Measurements from ENCODE around the gene BRD4. TPM values are rescaled to one million over a fixed set of nuclear protein-coding genes. Genes with fewer than 3 reads are reported as not detected.
A peak's percentile ranks its signal among the peaks of the same experiment; 100 is the strongest.

BRD4 gene
- total RNA-seq, 2 experiments from 2014 or later: 103 to 110 TPM

- CTCF ChIA-PET: no interaction called here
- no peaks in the 10 kb centered on the region for H3K9me3 Mint-ChIP-seq
- peaks cover 65% of the 10 kb centered on the region for H3K4me1 Mint-ChIP-seq
- no peaks in the 10 kb centered on the region for H3K27me3 Mint-ChIP-seq
- H3K36me3 Mint-ChIP-seq (ENCODE audit: low read depth): no peaks in the 10 kb centered on the region
- POLR2A ChIA-PET: no interaction called here
- no peak overlapping the region for H3K27ac Mint-ChIP-seq
- H3K4me3 Mint-ChIP-seq: no peak overlapping the region
- DNase-seq: no peak
Measured at GRCh38 chr19:15280915-15281683, 51.2 kb downstream of the BRD4 start.

GRCh38 chr19:15280048-15280725 lies 52.2 kb downstream of the BRD4 start:
- Mint-ChIP-seq H3K27me3 (no peaks in the 10 kb centered on the region), H3K36me3 (ENCODE audit: low read depth) (no peaks in the 10 kb centered on the region), H3K27ac (peak overlapping the region; percentile 6), H3K4me3 (no peak overlapping the region), H3K9me3 (no peaks in the 10 kb centered on the region), H3K4me1 (peaks cover 57% of the 10 kb centered on the region)
- DNase-seq: no peak
- CTCF ChIA-PET: no interaction called here
- POLR2A ChIA-PET: no interaction called here

DNA sequence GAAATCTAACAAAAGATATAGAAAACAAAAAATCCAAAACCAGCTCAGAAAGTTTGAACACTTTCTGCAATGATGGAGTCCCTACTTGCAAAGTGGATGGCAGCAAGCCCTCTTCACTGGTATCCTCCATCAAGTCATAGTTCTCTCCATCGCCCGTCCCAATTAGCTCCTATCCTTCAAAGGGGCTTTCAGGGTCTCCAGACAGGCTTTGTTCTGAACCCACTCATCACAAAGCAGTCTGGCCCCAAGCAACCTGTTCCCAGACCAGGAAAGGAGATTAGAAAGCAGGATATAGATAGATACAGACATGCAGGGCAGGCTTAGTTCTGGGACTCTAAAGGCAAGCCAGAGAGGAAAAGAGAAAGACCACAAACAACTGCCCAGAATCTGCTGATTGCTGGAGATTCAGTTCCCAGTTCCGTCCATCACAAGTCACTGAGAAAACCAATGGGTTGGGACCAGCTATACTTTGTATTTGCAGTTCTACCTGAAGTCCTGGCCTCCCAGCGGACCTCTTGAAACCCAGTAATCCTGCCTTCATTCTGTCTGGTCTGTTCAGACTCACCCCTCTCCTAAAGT lies 52.9 kb downstream of the BRD4 start:
- POLR2A ChIA-PET: interaction anchor here (1.0 kb wide), 1 partner anchor 26 kb away, joined by 4 read pairs; no protein-coding TSS in a partner anchor
- no peak for DNase-seq
- Mint-ChIP-seq H3K4me3 (no peak overlapping the region), H3K27me3 (no peaks in the 10 kb centered on the region), H3K27ac (peak overlapping the region; percentile 61), H3K9me3 (no peaks in the 10 kb centered on the region), H3K36me3 (ENCODE audit: low read depth) (no peaks in the 10 kb centered on the region), H3K4me1 (peaks cover 49% of the 10 kb centered on the region)
- CTCF ChIA-PET: no interaction called here

- ChIA-PET CTCF (interaction anchor here (0.6 kb wide), 1 partner anchor 278 kb away, joined by 3 read pairs; no protein-coding TSS in a partner anchor), POLR2A (no interaction called here)
- Mint-ChIP-seq H3K4me3 (no peak overlapping the region), H3K9me3 (no peaks in the 10 kb centered on the region), H3K36me3 (ENCODE audit: low read depth) (peaks cover 9% of the 10 kb centered on the region), H3K27ac (no peak overlapping the region), H3K27me3 (no peaks in the 10 kb centered on the region), H3K4me1 (peaks cover 26% of the 10 kb centered on the region)
- DNase-seq: no peak
Measured at GRCh38 chr19:15276620-15277215, 55.6 kb downstream of the BRD4 start.

- ChIA-PET CTCF (no interaction called here), POLR2A (interaction anchor here (1.1 kb wide), 1 partner anchor 9 kb away, joined by 3 read pairs; no protein-coding TSS in a partner anchor)
- peaks cover 6% of the 10 kb centered on the region for H3K4me1 Mint-ChIP-seq
- no peak overlapping the region for H3K4me3 Mint-ChIP-seq
- H3K36me3 Mint-ChIP-seq (ENCODE audit: low read depth): peaks cover 28% of the 10 kb centered on the region
- H3K9me3 Mint-ChIP-seq: no peaks in the 10 kb centered on the region
- no peak overlapping the region for H3K27ac Mint-ChIP-seq
- no peaks in the 10 kb centered on the region for H3K27me3 Mint-ChIP-seq
- DNase-seq: no peak
Measured at GRCh38 chr19:15274477-15274876, 57.9 kb downstream of the BRD4 start.

DNA sequence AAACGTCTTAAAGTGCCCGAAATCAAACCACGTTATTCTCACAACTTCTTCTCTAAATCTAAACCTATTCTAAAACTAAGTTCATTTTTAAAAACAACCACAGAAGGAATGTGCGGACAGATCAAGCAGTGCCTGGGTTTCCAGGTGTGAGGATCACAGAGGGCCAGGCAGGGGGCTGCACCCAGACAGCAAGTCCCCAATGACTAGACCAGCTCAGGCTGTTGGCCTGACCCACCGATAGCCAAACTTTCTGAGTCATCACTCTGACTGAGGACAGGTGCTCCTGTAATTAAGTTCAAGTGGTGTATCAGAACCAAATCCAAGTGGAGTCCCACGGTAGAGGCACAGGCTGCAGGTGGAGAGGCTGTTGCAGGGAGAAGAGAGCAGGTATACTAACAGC lies 62.5 kb downstream of the BRD4 start:
- Mint-ChIP-seq H3K27ac (no peak overlapping the region), H3K27me3 (no peaks in the 10 kb centered on the region), H3K36me3 (ENCODE audit: low read depth) (peaks cover 62% of the 10 kb centered on the region), H3K9me3 (no peaks in the 10 kb centered on the region), H3K4me3 (no peak overlapping the region), H3K4me1 (peaks cover 1% of the 10 kb centered on the region)
- no peak for DNase-seq
- ChIA-PET POLR2A (interaction anchor here (1.2 kb wide), 1 partner anchor 150 kb away, joined by 3 read pairs; no protein-coding TSS in a partner anchor), CTCF (no interaction called here)

GRCh38 chr19:15268928-15269253 lies 63.4 kb downstream of the BRD4 start:
- peaks cover 71% of the 10 kb centered on the region for H3K36me3 Mint-ChIP-seq (ENCODE audit: low read depth)
- ChIA-PET POLR2A (no interaction called here), CTCF (no interaction called here)
- no peak overlapping the region for H3K27ac Mint-ChIP-seq
- DNase-seq: no peak
- H3K9me3 Mint-ChIP-seq: no peaks in the 10 kb centered on the region
- no peak overlapping the region for H3K4me3 Mint-ChIP-seq
- H3K4me1 Mint-ChIP-seq: peaks cover 1% of the 10 kb centered on the region
- no peaks in the 10 kb centered on the region for H3K27me3 Mint-ChIP-seq

DNA sequence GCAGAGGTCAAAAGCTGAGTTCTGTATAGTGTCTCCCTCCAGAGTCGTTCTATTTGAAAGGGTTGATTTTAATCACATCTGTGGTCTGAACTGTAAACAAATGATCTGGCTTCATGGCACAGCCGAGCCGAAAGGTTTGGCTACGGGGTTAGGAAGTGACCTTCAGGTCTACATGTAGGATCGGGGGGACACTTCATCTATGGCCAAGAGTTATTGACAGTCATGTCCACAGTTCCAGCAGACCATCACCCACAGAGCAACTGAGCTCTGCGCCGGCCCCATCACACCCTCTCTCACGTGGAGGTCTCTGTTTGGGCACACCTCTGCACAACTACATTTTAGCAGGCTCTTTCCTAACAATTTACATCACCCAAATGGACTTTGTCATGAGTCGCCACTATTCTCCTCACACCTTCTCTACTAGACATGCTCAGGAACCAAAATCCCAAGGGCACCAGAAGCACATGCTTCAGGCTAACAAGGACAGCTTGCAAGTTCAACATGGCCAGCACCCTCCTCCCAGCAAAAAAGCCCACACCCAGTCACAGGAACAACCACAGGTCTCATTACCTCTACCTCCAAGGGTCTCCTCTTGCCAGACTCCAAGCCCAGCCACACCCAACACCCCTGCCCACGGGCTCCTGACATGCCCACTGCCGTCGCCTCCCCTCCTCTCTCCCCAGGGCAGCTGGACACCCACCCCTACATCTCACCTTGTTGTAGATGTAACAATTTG lies 64.0 kb downstream of the BRD4 start:
- DNase-seq: no peak
- Mint-ChIP-seq H3K27ac (no peak overlapping the region), H3K36me3 (ENCODE audit: low read depth) (peaks cover 77% of the 10 kb centered on the region), H3K9me3 (no peaks in the 10 kb centered on the region), H3K27me3 (no peaks in the 10 kb centered on the region), H3K4me3 (no peak overlapping the region), H3K4me1 (peaks cover 1% of the 10 kb centered on the region)
- ChIA-PET CTCF (interaction anchor here (1.0 kb wide), 1 partner anchor 287 kb away, joined by 4 read pairs; no protein-coding TSS in a partner anchor), POLR2A (no interaction called here)

DNA sequence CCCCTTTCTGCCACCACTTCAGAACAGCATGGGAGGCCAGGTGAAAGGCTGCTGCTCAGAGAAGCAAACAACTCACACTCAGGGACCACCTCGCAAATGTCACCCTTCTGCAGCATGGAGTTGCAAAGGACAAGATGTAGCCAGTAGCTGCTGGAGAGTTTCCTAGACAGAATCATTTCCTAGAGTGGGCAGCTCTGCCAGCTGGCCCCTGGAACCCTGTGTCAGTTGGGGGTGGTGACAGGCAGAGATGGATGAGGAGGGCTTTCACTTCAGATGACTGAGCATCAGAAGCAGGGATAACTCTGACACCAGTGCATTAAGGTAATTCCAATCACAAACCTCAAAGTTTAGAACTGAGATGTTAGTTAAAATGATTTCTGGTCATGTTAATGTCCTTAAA lies 65.7 kb downstream of the BRD4 start:
- Mint-ChIP-seq H3K36me3 (ENCODE audit: low read depth) (peaks cover 78% of the 10 kb centered on the region), H3K4me1 (peaks cover 1% of the 10 kb centered on the region), H3K9me3 (no peaks in the 10 kb centered on the region), H3K4me3 (no peak overlapping the region), H3K27me3 (no peaks in the 10 kb centered on the region), H3K27ac (no peak overlapping the region)
- ChIA-PET CTCF (no interaction called here), POLR2A (no interaction called here)
- no peak for DNase-seq

DNA sequence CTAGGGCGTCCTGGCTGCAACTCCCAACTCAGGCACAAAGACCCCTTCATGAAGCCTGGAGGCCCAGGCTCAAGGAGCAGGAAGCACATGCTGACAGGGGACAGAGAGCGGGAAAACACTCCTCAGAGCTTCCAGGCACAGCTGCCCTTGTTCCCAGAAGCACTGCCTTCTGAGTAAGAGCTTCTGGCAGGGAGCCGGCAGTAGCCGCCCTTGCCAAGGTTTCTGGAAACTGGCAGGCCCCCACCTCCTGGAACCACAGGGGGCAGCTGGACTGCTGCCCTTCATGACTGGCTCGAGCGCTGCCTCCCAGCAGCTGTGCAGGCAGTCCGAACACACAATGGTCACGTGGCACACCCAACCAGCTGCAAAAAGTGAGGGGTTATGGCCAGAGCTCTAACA lies 66.5 kb downstream of the BRD4 start:
- ChIA-PET CTCF (no interaction called here), POLR2A (no interaction called here)
- Mint-ChIP-seq H3K4me1 (peaks cover 1% of the 10 kb centered on the region), H3K27me3 (no peaks in the 10 kb centered on the region), H3K4me3 (no peak overlapping the region), H3K9me3 (no peaks in the 10 kb centered on the region), H3K27ac (no peak overlapping the region), H3K36me3 (ENCODE audit: low read depth) (peaks cover 77% of the 10 kb centered on the region)
- DNase-seq: no peak

GRCh38 chr19:15265214-15265849 lies 67.0 kb downstream of the BRD4 start:
- H3K27ac Mint-ChIP-seq: no peak overlapping the region
- H3K9me3 Mint-ChIP-seq: no peaks in the 10 kb centered on the region
- H3K4me3 Mint-ChIP-seq: no peak overlapping the region
- peaks cover 77% of the 10 kb centered on the region for H3K36me3 Mint-ChIP-seq (ENCODE audit: low read depth)
- no peaks in the 10 kb centered on the region for H3K27me3 Mint-ChIP-seq
- DNase-seq: no peak
- ChIA-PET POLR2A (no interaction called here), CTCF (no interaction called here)
- peaks cover 1% of the 10 kb centered on the region for H3K4me1 Mint-ChIP-seq

GRCh38 chr19:15264933-15265206 lies 67.5 kb downstream of the BRD4 start:
- peaks cover 1% of the 10 kb centered on the region for H3K4me1 Mint-ChIP-seq
- H3K27ac Mint-ChIP-seq: no peak overlapping the region
- POLR2A ChIA-PET: no interaction called here
- H3K4me3 Mint-ChIP-seq: no peak overlapping the region
- no peaks in the 10 kb centered on the region for H3K9me3 Mint-ChIP-seq
- CTCF ChIA-PET: no interaction called here
- H3K27me3 Mint-ChIP-seq: no peaks in the 10 kb centered on the region
- H3K36me3 Mint-ChIP-seq (ENCODE audit: low read depth): peaks cover 76% of the 10 kb centered on the region
- DNase-seq: no peak
